Occipital lobe (tissue), 2 donors: ENCODE measurements around the gene SORBS2. TPM values are rescaled to one million over a fixed set of nuclear protein-coding genes. Genes with fewer than 3 reads are reported as not detected.

Experiments
- DNase-seq: peaks from one replicate; lab custom pipeline; 2025; lab: John Stamatoyannopoulos, UW
- total RNA-seq: library from RNA; depleted of rRNA; stranded (reverse); fragments of >200 nt; gene quantifications from one replicate; pipeline ENCODE4 v1.2.3, GENCODE V29; 2014

SORBS2 gene
- total RNA-seq, 1 donor from 2014 or later, result 66.8 TPM

- DNase-seq, result no peak
Measured at GRCh38 chr4:185775792-185776555, 36.0 kb downstream of the SORBS2 start.

GRCh38 chr4:185774845-185775680 lies 36.9 kb downstream of the SORBS2 start:
- DNase-seq, result no peak

GRCh38 chr4:185774131-185774653 lies 37.8 kb downstream of the SORBS2 start:
- no peak for DNase-seq

GRCh38 chr4:185773419-185773818 lies 38.6 kb downstream of the SORBS2 start:
- no peak for DNase-seq

GRCh38 chr4:185772391-185773093 lies 39.5 kb downstream of the SORBS2 start:
- no peak for DNase-seq

GRCh38 chr4:185771711-185772390 lies 40.1 kb downstream of the SORBS2 start:
- DNase-seq, result no peak

- DNase-seq, result no peak
Measured at GRCh38 chr4:185767528-185767927, 44.5 kb downstream of the SORBS2 start.

- no peak for DNase-seq
Measured at GRCh38 chr4:185764876-185765275, 47.1 kb downstream of the SORBS2 start.

GRCh38 chr4:185761352-185762235 lies 50.4 kb downstream of the SORBS2 start:
- DNase-seq, result no peak

- no peak for DNase-seq
Measured at GRCh38 chr4:185758807-185759206, 53.2 kb downstream of the SORBS2 start.

GRCh38 chr4:185755451-185755850 lies 56.5 kb downstream of the SORBS2 start:
- no peak for DNase-seq

- DNase-seq, result no peak
Measured at GRCh38 chr4:185754961-185755360, 57.0 kb downstream of the SORBS2 start.

- no peak for DNase-seq
Measured at GRCh38 chr4:185752872-185753271, 59.1 kb downstream of the SORBS2 start.

- DNase-seq, result no peak
Measured at GRCh38 chr4:185749858-185750257, 62.1 kb downstream of the SORBS2 start.

- DNase-seq, result no peak
Measured at GRCh38 chr4:185748901-185749390, 63.0 kb downstream of the SORBS2 start.

GRCh38 chr4:185745891-185746290 lies 66.1 kb downstream of the SORBS2 start:
- no peak for DNase-seq

GRCh38 chr4:185744946-185745345 lies 67.0 kb downstream of the SORBS2 start:
- no peak for DNase-seq

GRCh38 chr4:185744488-185744862 lies 67.5 kb downstream of the SORBS2 start:
- no peak for DNase-seq

- DNase-seq, result no peak
Measured at GRCh38 chr4:185743722-185744487, 68.1 kb downstream of the SORBS2 start.
